Measurements from ENCODE around the gene SLC35A5. TPM values are rescaled to one million over a fixed set of nuclear protein-coding genes. Genes with fewer than 3 reads are reported as not detected.

The SLC35A5 gene
- total and polyA plus RNA-seq, 4 donors, result 11.7 to 25.4 (median 16.4) TPM

DNA sequence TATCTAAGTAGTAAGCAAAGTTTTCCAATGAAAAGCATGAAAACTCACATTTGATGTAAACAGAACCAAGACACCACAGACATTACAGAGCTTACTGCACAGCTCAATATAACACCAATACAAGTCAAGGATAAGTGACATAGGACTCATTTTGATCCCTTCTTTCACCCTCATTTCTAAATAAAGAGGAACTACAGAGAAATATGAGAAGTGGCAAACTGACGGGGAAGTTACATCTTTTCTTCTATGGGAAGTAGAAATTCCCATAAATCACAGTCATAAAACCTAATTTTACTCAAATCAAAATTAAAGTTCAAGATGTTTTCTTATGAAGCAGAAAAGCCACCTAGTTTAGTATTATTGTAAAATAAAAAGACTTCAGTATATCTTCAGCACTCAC, 3.9 kb upstream of the SLC35A5 start:
- H3K9me3 ChIP-seq (ENCODE audit: control insufficient read depth in 4 of 4, low read length in 3 of 4), result no peaks in the 10 kb centered on the region
- H3K4me3 ChIP-seq (ENCODE audit: low read depth in 1 of 3, low read length in 3 of 3), result no peak overlapping the region
- no peak overlapping the region for H3K9ac ChIP-seq (ENCODE audit: low read depth in 1 of 2, low read length in 2 of 2)
- no peak overlapping the region for H3K27ac ChIP-seq (ENCODE audit: low read depth in 1 of 2, low read length in 2 of 2)
- no peaks in the 10 kb centered on the region for H3K27me3 ChIP-seq (ENCODE audit: control insufficient read depth in 4 of 4, insufficient read depth in 4 of 4, low read length in 3 of 4)
- 80% methylated on average over 1 of the region's 1 CpG for WGBS
- H3K36me3 ChIP-seq (ENCODE audit: control insufficient read depth in 4 of 4, insufficient read depth in 3 of 4, low read depth in 1 of 4, low read length in 3 of 4), result no peaks in the 10 kb centered on the region
- no peak for DNase-seq (ENCODE audit: low spot score)
- TF ChIP-seq YY1 (IDR thresholded peaks at IDR 0.05), result no peak
- TF ChIP-seq HNF4A (conservative IDR thresholded peaks at IDR 0.05), result no peak
- no peak for TF ChIP-seq NR2F2 (IDR thresholded peaks at IDR 0.05)
- no peak for TF ChIP-seq EGR1 (IDR thresholded peaks at IDR 0.05; ENCODE audit: low read depth in 2 of 2)
- no peak for TF ChIP-seq SP1 (IDR thresholded peaks at IDR 0.05)
- no peak for TF ChIP-seq FOXA1 (IDR thresholded peaks at IDR 0.05)
- TF ChIP-seq REST (IDR thresholded peaks at IDR 0.05), result no peak
- TF ChIP-seq RAD21 (IDR thresholded peaks at IDR 0.05), result no peak
- TF ChIP-seq RXRA (IDR thresholded peaks at IDR 0.05), result no peak
- H3K4me1 ChIP-seq (ENCODE audit: control insufficient read depth in 4 of 4, insufficient read depth in 4 of 4, low read length in 3 of 4), result peaks cover 3 to 16% (median 14%) of the 10 kb centered on the region in 4 donors

GRCh38 chr3:112560307-112560706, 1.5 kb upstream of the SLC35A5 start:
- H3K4me1 ChIP-seq (ENCODE audit: control insufficient read depth in 4 of 4, insufficient read depth in 4 of 4, low read length in 3 of 4), result peaks cover 4 to 19% (median 16%) of the 10 kb centered on the region in 4 donors
- H3K27ac ChIP-seq (ENCODE audit: low read depth in 1 of 2, low read length in 2 of 2), result peak overlapping the region; percentile 93 to 99
- no peaks in the 10 kb centered on the region for H3K27me3 ChIP-seq (ENCODE audit: control insufficient read depth in 4 of 4, insufficient read depth in 4 of 4, low read length in 3 of 4)
- 15% methylated on average over 2 of the region's 2 CpGs for WGBS
- peak overlapping the region; percentile 91 to 98 for H3K9ac ChIP-seq (ENCODE audit: low read depth in 1 of 2, low read length in 2 of 2)
- no peak for DNase-seq (ENCODE audit: low spot score)
- no peaks in the 10 kb centered on the region for H3K9me3 ChIP-seq (ENCODE audit: control insufficient read depth in 4 of 4, low read length in 3 of 4)
- no peak for TF ChIP-seq TAF1 (conservative IDR thresholded peaks at IDR 0.05)
- TF ChIP-seq YY1 (IDR thresholded peaks at IDR 0.05), result no peak
- no peaks in the 10 kb centered on the region for H3K36me3 ChIP-seq (ENCODE audit: control insufficient read depth in 4 of 4, insufficient read depth in 3 of 4, low read depth in 1 of 4, low read length in 3 of 4)
- H3K4me3 ChIP-seq (ENCODE audit: low read depth in 1 of 3, low read length in 3 of 3), result peak overlapping the region; percentile 92 to 98 (median 93)

DNA sequence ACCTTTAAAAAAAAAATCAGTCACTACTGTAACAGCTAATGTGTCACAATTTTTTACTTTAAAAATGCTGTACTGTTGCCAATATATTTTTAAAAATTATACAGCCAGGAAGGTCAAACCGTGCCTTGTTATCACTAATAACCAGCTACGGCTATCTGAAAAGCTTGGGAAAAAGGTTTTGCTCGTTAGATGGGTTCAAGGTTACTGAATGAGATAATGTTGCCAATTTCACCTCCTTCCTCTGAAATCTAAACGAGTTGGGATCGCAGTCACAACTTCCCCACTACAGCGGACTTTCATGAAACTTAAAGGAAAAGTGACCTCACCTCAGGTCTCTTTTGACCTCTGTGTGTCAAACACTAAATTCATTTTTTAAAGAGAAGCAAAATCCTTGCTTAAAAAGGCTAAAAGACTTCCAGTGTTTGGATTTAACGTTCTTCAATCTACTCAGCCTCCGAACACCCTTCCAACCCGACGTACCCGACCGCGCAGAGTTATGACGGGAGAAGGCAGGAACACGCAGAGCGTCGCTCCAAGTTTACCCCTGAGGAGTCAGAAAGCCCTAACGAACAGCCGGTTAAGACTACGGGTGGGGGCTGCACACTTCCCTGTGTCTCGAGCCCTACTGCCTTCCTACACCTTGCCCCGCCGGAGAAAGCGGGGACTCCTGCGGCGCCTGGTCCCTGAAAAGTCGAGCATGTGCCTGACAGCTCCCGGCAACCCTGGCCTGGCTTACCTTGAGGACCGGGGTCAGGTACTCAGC, 943 bp upstream of the SLC35A5 start:
- peak overlapping the region; percentile 92 to 98 (median 93) for H3K4me3 ChIP-seq (ENCODE audit: low read depth in 1 of 3, low read length in 3 of 3)
- H3K4me1 ChIP-seq (ENCODE audit: control insufficient read depth in 4 of 4, insufficient read depth in 4 of 4, low read length in 3 of 4), result peaks cover 4 to 19% (median 16%) of the 10 kb centered on the region in 4 donors
- H3K36me3 ChIP-seq (ENCODE audit: control insufficient read depth in 4 of 4, insufficient read depth in 3 of 4, low read depth in 1 of 4, low read length in 3 of 4), result no peaks in the 10 kb centered on the region
- peak; percentile 65 for DNase-seq (ENCODE audit: low spot score)
- peak overlapping the region; percentile 91 to 98 for H3K9ac ChIP-seq (ENCODE audit: low read depth in 1 of 2, low read length in 2 of 2)
- H3K9me3 ChIP-seq (ENCODE audit: control insufficient read depth in 4 of 4, low read length in 3 of 4), result no peaks in the 10 kb centered on the region
- no peaks in the 10 kb centered on the region for H3K27me3 ChIP-seq (ENCODE audit: control insufficient read depth in 4 of 4, insufficient read depth in 4 of 4, low read length in 3 of 4)
- WGBS, result under 1% methylated on average over 29 of the region's 29 CpGs
- H3K27ac ChIP-seq (ENCODE audit: low read depth in 1 of 2, low read length in 2 of 2), result peak overlapping the region; percentile 93 to 99
- no peak for TF ChIP-seq HNF4G (IDR thresholded peaks at IDR 0.05)
- TF ChIP-seq RAD21 (IDR thresholded peaks at IDR 0.05), result no peak
- TF ChIP-seq MAX (IDR thresholded peaks at IDR 0.05), result peak; percentile 16
- no peak for TF ChIP-seq FOXA1 (IDR thresholded peaks at IDR 0.05)
- TF ChIP-seq RXRA (IDR thresholded peaks at IDR 0.05), result no peak
- TF ChIP-seq, protein P1, sequence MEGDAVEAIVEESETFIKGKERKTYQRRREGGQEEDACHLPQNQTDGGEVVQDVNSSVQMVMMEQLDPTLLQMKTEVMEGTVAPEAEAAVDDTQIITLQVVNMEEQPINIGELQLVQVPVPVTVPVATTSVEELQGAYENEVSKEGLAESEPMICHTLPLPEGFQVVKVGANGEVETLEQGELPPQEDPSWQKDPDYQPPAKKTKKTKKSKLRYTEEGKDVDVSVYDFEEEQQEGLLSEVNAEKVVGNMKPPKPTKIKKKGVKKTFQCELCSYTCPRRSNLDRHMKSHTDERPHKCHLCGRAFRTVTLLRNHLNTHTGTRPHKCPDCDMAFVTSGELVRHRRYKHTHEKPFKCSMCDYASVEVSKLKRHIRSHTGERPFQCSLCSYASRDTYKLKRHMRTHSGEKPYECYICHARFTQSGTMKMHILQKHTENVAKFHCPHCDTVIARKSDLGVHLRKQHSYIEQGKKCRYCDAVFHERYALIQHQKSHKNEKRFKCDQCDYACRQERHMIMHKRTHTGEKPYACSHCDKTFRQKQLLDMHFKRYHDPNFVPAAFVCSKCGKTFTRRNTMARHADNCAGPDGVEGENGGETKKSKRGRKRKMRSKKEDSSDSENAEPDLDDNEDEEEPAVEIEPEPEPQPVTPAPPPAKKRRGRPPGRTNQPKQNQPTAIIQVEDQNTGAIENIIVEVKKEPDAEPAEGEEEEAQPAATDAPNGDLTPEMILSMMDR (IDR thresholded peaks at IDR 0.05; ENCODE audit: low read depth, low read length, missing input control), result no peak
- no peak for TF ChIP-seq FOXA2 (IDR thresholded peaks at IDR 0.05)

Data from liver (tissue), 9 donors.